Neural cell (in vitro differentiated cells): ENCODE results near the gene GLCE.
"Not testable (repeated sequence)": the region's sequence is repeated elsewhere in the genome, so short reads cannot be mapped to it uniquely, and the experiment has no call there.

Source experiments
- CTCF ChIP-seq: fragments of 450-650 bp; IDR thresholded peaks from 2 replicates; pipeline ENCODE4 v1.5.1; 2014; ENCODE audit warnings: antibody characterized with exemption, mild to moderate bottlenecking, moderate library complexity; ENCODE audit not compliant: poor library complexity, severe bottlenecking
- EZH2 ChIP-seq: fragments of 200-600, 300-800 bp; shearing (Covaris generic), sonication (generic); IDR thresholded peaks from 2 replicates; pipeline ENCODE4 v1.6.1; 2014; ENCODE audit warnings: antibody characterized with exemption, low read length, borderline replicate concordance, mild to moderate bottlenecking; ENCODE audit not compliant: insufficient read depth, poor library complexity, severe bottlenecking

- TF ChIP-seq CTCF, EZH2: not testable (repeated sequence)
These were observed 141.7 kb downstream of the GLCE start for GRCh38 chr15:69302087-69302486.
